Vagina (tissue), 2 donors: ENCODE measurements around the gene MRTFA. TPM values are rescaled to one million over a fixed set of nuclear protein-coding genes. Genes with fewer than 3 reads are reported as not detected.

Source experiments
- DNase-seq, 2 donors: peaks; one replicate each; pipeline ENCODE4 v3.0.0-alpha.2; 2017; ENCODE audit errors: extremely low spot score in 2 of 2
- H3K27ac ChIP-seq: fragments of 200-600 bp; sonication (generic); one replicate; pipeline ENCODE4 v1.5.1; 2019
- H3K27me3 ChIP-seq: fragments of 200-600 bp; sonication (generic); one replicate; pipeline ENCODE4 v1.5.1; 2019
- H3K36me3 ChIP-seq, 2 donors: fragments of 200-600 bp; sonication (generic); one replicate each; pipeline ENCODE4 v1.5.1; 2017 to 2019
- H3K4me1 ChIP-seq: fragments of 200-600 bp; sonication (generic); one replicate; pipeline ENCODE4 v1.5.1; 2019
- H3K4me3 ChIP-seq, 2 donors: fragments of 200-600 bp; sonication (generic); 1 replicate in 1 of 2; 2 replicates in 1 of 2; pipeline ENCODE4 v1.5.1; 2016 to 2019
- H3K9me3 ChIP-seq: fragments of 200-600 bp; sonication (generic); one replicate; pipeline ENCODE4 v1.5.1; 2019
- POLR2A ChIP-seq, 2 donors: fragments of 450-650 bp; IDR thresholded peaks; one replicate each; pipeline ENCODE4 v1.6.1; 2017; ENCODE audit warnings: antibody characterized with exemption in 2 of 2, mild to moderate bottlenecking in 2 of 2, moderate library complexity in 2 of 2
- POLR2AphosphoS5 ChIP-seq, 2 donors: sonication (generic); formaldehyde crosslinking; IDR thresholded peaks; one replicate each; pipeline ENCODE4 v1.9.0; 2017; ENCODE audit warnings: antibody characterized with exemption in 2 of 2, mild to moderate bottlenecking in 2 of 2, low read depth in 1 of 2; ENCODE audit not compliant: insufficient read depth in 1 of 2
- intact Hi-C: fragments of 100-400 bp; cut with DNase I; formaldehyde crosslinking; loops from one replicate; pipeline ENCODE4 v1.15.1; 2023
- total RNA-seq: library from RNA; depleted of rRNA; stranded (reverse); fragments of >200 nt; gene quantifications from one replicate; pipeline ENCODE4 v1.2.3, GENCODE V29; 2016
- TF ChIP-seq, protein P1 (sequence below), 3 experiments: fragments of 450-650 bp in 2 of 3; fragments of 200-600 bp in 1 of 3; sonication (generic) in 1 of 3; IDR thresholded peaks; one replicate each; pipeline ENCODE4 v1.5.1; 2017 to 2019; ENCODE audit warnings: antibody characterized with exemption in 3 of 3, mild to moderate bottlenecking in 2 of 3, moderate library complexity in 2 of 3

The MRTFA gene
- total RNA-seq, 1 donor from 2014 or later, result 99.4 TPM

DNA sequence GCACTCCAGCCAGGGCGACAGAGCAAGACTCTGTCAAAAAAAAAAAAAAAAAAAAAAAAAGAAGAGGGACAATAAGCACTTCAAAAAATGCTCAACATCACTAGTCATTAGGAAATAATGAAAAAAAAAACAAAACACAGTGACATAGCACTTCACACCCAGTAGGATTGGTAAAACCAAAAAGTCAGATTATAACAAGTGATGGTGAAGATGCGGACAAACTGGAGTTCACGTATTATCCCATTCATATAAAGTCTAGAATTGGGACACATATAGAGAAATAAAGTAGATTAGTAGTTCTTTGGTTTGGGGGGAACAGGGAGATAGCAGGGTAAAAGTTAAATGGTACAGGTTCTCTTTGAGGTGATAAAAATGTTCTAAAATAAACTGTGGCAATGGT, 64.6 kb downstream of the MRTFA start:
- TF ChIP-seq POLR2AphosphoS5 (IDR thresholded peaks at IDR 0.05; ENCODE audit: insufficient read depth in 1 of 2, low read depth in 1 of 2) (no peak), POLR2A (IDR thresholded peaks at IDR 0.05) (no peak)
- TF ChIP-seq, protein P1, sequence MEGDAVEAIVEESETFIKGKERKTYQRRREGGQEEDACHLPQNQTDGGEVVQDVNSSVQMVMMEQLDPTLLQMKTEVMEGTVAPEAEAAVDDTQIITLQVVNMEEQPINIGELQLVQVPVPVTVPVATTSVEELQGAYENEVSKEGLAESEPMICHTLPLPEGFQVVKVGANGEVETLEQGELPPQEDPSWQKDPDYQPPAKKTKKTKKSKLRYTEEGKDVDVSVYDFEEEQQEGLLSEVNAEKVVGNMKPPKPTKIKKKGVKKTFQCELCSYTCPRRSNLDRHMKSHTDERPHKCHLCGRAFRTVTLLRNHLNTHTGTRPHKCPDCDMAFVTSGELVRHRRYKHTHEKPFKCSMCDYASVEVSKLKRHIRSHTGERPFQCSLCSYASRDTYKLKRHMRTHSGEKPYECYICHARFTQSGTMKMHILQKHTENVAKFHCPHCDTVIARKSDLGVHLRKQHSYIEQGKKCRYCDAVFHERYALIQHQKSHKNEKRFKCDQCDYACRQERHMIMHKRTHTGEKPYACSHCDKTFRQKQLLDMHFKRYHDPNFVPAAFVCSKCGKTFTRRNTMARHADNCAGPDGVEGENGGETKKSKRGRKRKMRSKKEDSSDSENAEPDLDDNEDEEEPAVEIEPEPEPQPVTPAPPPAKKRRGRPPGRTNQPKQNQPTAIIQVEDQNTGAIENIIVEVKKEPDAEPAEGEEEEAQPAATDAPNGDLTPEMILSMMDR (IDR thresholded peaks at IDR 0.05), result no peak
- H3K27me3 ChIP-seq, result no peaks in the 10 kb centered on the region
- no peak for DNase-seq
- H3K4me3 ChIP-seq, result no peak overlapping the region
- no peaks in the 10 kb centered on the region for H3K36me3 ChIP-seq
- intact Hi-C loops, result no loop called here
- H3K4me1 ChIP-seq, result peaks cover 14% of the 10 kb centered on the region
- H3K9me3 ChIP-seq, result peaks cover 3% of the 10 kb centered on the region
- H3K27ac ChIP-seq, result no peak overlapping the region

- H3K9me3 ChIP-seq, result peaks cover 3% of the 10 kb centered on the region
- no peak overlapping the region for H3K27ac ChIP-seq
- H3K4me3 ChIP-seq, result no peak overlapping the region
- no peak for DNase-seq
- H3K4me1 ChIP-seq, result peaks cover 14% of the 10 kb centered on the region
- intact Hi-C loops, result no loop called here
- no peaks in the 10 kb centered on the region for H3K36me3 ChIP-seq
- no peaks in the 10 kb centered on the region for H3K27me3 ChIP-seq
- no peak for TF ChIP-seq POLR2A (IDR thresholded peaks at IDR 0.05)
- TF ChIP-seq, protein P1 (IDR thresholded peaks at IDR 0.05), result no peak
- no peak for TF ChIP-seq POLR2AphosphoS5 (IDR thresholded peaks at IDR 0.05; ENCODE audit: insufficient read depth in 1 of 2, low read depth in 1 of 2)
Measured at GRCh38 chr22:40567626-40568328, 68.7 kb downstream of the MRTFA start.

DNA sequence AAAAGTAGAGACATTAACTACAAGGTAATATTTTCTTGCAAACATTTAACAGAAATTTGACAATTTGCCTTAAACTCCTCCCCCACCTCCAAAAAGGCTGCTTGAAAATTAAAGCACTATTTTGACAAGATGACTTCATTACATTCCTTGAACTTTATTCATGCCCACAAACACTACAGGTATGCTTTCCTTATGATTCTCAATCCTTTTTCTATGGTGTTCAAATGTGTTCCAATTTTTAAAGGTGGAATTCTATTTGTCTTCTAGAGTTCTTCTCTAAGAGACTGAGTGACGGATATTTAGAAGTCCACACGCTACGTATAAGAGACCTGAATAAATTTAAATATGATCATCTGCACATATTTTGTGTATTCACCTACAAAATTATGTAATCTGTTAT, 69.4 kb downstream of the MRTFA start:
- intact Hi-C loops, result no loop called here
- no peaks in the 10 kb centered on the region for H3K36me3 ChIP-seq
- H3K4me1 ChIP-seq, result peaks cover 14% of the 10 kb centered on the region
- peaks cover 3% of the 10 kb centered on the region for H3K9me3 ChIP-seq
- TF ChIP-seq POLR2AphosphoS5 (IDR thresholded peaks at IDR 0.05; ENCODE audit: insufficient read depth in 1 of 2, low read depth in 1 of 2), result no peak
- TF ChIP-seq, protein P1 (IDR thresholded peaks at IDR 0.05), result no peak
- no peak for TF ChIP-seq POLR2A (IDR thresholded peaks at IDR 0.05)
- H3K27me3 ChIP-seq, result no peaks in the 10 kb centered on the region
- H3K4me3 ChIP-seq, result no peak overlapping the region
- no peak overlapping the region for H3K27ac ChIP-seq
- DNase-seq, result no peak

- intact Hi-C loops, result no loop called here
- Histone ChIP-seq H3K4me3 (no peak overlapping the region), H3K27ac (no peak overlapping the region), H3K4me1 (peaks cover 7% of the 10 kb centered on the region), H3K36me3 (no peaks in the 10 kb centered on the region), H3K9me3 (no peaks in the 10 kb centered on the region), H3K27me3 (no peaks in the 10 kb centered on the region)
- DNase-seq, result no peak
- TF ChIP-seq, protein P1 (IDR thresholded peaks at IDR 0.05), result no peak
- TF ChIP-seq POLR2A (IDR thresholded peaks at IDR 0.05), result no peak
- TF ChIP-seq POLR2AphosphoS5 (IDR thresholded peaks at IDR 0.05; ENCODE audit: insufficient read depth in 1 of 2, low read depth in 1 of 2), result no peak
Measured at GRCh38 chr22:40560994-40561515, 75.5 kb downstream of the MRTFA start.

- Histone ChIP-seq H3K27ac (no peak overlapping the region), H3K9me3 (no peaks in the 10 kb centered on the region)
- intact Hi-C loops, result no loop called here
Measured at GRCh38 chr22:40560551-40560950, 76.0 kb downstream of the MRTFA start.

More at GRCh38 chr22:40560551-40560950, 76.0 kb downstream of the MRTFA start:
- TF ChIP-seq, protein P1 (IDR thresholded peaks at IDR 0.05), result no peak
- TF ChIP-seq POLR2A (IDR thresholded peaks at IDR 0.05), result no peak
- TF ChIP-seq POLR2AphosphoS5 (IDR thresholded peaks at IDR 0.05; ENCODE audit: insufficient read depth in 1 of 2, low read depth in 1 of 2), result no peak
- no peak for DNase-seq
- peaks cover 7% of the 10 kb centered on the region for H3K4me1 ChIP-seq
- H3K27me3 ChIP-seq, result no peaks in the 10 kb centered on the region
- H3K36me3 ChIP-seq, result no peaks in the 10 kb centered on the region
- no peak overlapping the region for H3K4me3 ChIP-seq
